ENCODE measurements around the gene PTP4A1. TPM values are rescaled to one million over a fixed set of nuclear protein-coding genes. Genes with fewer than 3 reads are reported as not detected.

Gene PTP4A1
- polyA plus RNA-seq, 1 of the 3 experiments (the other 2 are of a cell fraction), result 12.5 TPM

GRCh38 chr6:63600136-63600535 lies 27.9 kb downstream of the PTP4A1 start:
- H3K9me2 ChIP-seq, result no peaks in the 10 kb centered on the region
- CTCF ChIA-PET, result interaction anchor here (0.7 to 2.8 kb wide), 2 partner anchors 164 to 203 kb away, joined by 3 to 26 read pairs; no protein-coding TSS in a partner anchor
- H3F3A ChIP-seq (replicated peaks; ENCODE audit: insufficient read depth), result no peaks in the 10 kb centered on the region
- 87% methylated on average over 6 of the region's 6 CpGs for WGBS (ENCODE audit: low lambda C conversion rate)
- TF ChIP-seq RFX5 (IDR thresholded peaks at IDR 0.05; ENCODE audit: low read length) (no peak), FOXM1 (IDR thresholded peaks at IDR 0.05; ENCODE audit: low read depth) (no peak), IRF3 (IDR thresholded peaks at IDR 0.05; ENCODE audit: low read depth, low read length) (no peak), TCF12 (IDR thresholded peaks at IDR 0.05) (no peak), MAX (IDR thresholded peaks at IDR 0.05; ENCODE audit: low read depth) (no peak)
- no peaks in the 10 kb centered on the region for H4K20me1 ChIP-seq (ENCODE audit: insufficient read depth)
- no peak overlapping the region for H3K4me2 ChIP-seq
- H3K36me3 ChIP-seq (replicated peaks in 1 of 2; ENCODE audit: control insufficient read depth in 1 of 2, insufficient read depth in 2 of 2, low read length in 1 of 2), result no peaks in the 10 kb centered on the region
- no peaks in the 10 kb centered on the region for H3K79me2 ChIP-seq (ENCODE audit: insufficient read depth)
- no peak overlapping the region for H2AFZ ChIP-seq (ENCODE audit: low read depth)
- no peak overlapping the region for H3K27ac ChIP-seq (ENCODE audit: low read depth in 2 of 2, low read length in 1 of 2)
- no peak overlapping the region for H3K9ac ChIP-seq
- H3K27me3 ChIP-seq (ENCODE audit: insufficient read depth), result no peaks in the 10 kb centered on the region
- no peaks in the 10 kb centered on the region; a peak in 1 of 4 replicates for H3K4me1 ChIP-seq (ENCODE audit: control insufficient read depth in 1 of 2, insufficient read depth in 2 of 2, low read depth in 1 of 2, low read length in 1 of 2)
- H3K4me3 ChIP-seq (ENCODE audit: low read depth in 2 of 2, low read length in 1 of 2), result no peak overlapping the region
- no peak for DNase-seq
- H3K9me3 ChIP-seq, result no peaks in the 10 kb centered on the region
- POLR2A ChIA-PET, result interaction anchor here (1.4 kb wide), 1 partner anchor 35 kb away, joined by 3 read pairs; the partner anchor contains the start of gene PHF3

GRCh38 chr6:63609231-63609630 lies 37.0 kb downstream of the PTP4A1 start:
- no peaks in the 10 kb centered on the region for H3K9me3 ChIP-seq
- H3K4me1 ChIP-seq (ENCODE audit: control insufficient read depth in 1 of 2, insufficient read depth in 2 of 2, low read depth in 1 of 2, low read length in 1 of 2), result no peaks in the 10 kb centered on the region
- H3K27me3 ChIP-seq (ENCODE audit: insufficient read depth), result no peaks in the 10 kb centered on the region
- DNase-seq, result no peak
- H3K27ac ChIP-seq (ENCODE audit: low read depth in 2 of 2, low read length in 1 of 2), result no peak overlapping the region
- no peaks in the 10 kb centered on the region for H3F3A ChIP-seq (replicated peaks; ENCODE audit: insufficient read depth)
- 0 out of 2 replicates have a peak, but pooled peaks cover 3% of the 10 kb centered on the region for H3K9me2 ChIP-seq
- no peaks in the 10 kb centered on the region for H3K36me3 ChIP-seq (replicated peaks in 1 of 2; ENCODE audit: control insufficient read depth in 1 of 2, insufficient read depth in 2 of 2, low read length in 1 of 2)
- no peak overlapping the region for H2AFZ ChIP-seq (ENCODE audit: low read depth)
- no peak overlapping the region for H3K9ac ChIP-seq
- ChIA-PET CTCF (interaction anchor here (4.1 kb wide), 1 partner anchor 11 kb away, joined by 25 read pairs; no protein-coding TSS in a partner anchor), POLR2A (no interaction called here)
- 79% methylated on average over 1 of the region's 1 CpG for WGBS (ENCODE audit: low lambda C conversion rate)
- H3K79me2 ChIP-seq (ENCODE audit: insufficient read depth), result no peaks in the 10 kb centered on the region
- no peak overlapping the region for H3K4me2 ChIP-seq
- no peaks in the 10 kb centered on the region for H4K20me1 ChIP-seq (ENCODE audit: insufficient read depth)
- TF ChIP-seq MEF2A (IDR thresholded peaks at IDR 0.05; ENCODE audit: borderline replicate concordance, low read depth) (no peak), EZH2phosphoT487 (IDR thresholded peaks at IDR 0.05; ENCODE audit: borderline replicate concordance, low read depth) (no peak)
- no peak overlapping the region for H3K4me3 ChIP-seq (ENCODE audit: low read depth in 2 of 2, low read length in 1 of 2)

DNA sequence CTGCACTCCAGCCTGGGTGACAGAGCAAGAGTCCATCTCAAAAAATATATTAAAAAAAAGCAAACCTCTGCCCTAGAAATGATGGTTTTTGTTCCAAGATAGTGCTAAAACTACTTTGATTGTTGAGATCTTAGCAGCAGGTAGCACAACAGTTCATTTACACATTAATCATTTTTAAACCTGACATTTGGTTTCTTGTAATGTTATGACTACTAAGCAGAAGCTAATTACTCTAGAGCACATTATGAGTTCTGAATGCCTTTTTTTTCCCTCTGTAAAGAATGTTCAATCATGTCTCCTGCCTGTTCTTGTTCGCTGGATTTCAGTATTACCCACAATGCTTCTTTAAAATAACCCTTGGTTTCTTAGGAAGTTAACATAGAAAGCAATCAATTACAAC lies 38.7 kb downstream of the PTP4A1 start:
- no peaks in the 10 kb centered on the region for H3K27me3 ChIP-seq (ENCODE audit: insufficient read depth)
- no peaks in the 10 kb centered on the region for H3K79me2 ChIP-seq (ENCODE audit: insufficient read depth)
- no peak overlapping the region for H3K27ac ChIP-seq (ENCODE audit: low read depth in 2 of 2, low read length in 1 of 2)
- no peaks in the 10 kb centered on the region for H3K36me3 ChIP-seq (replicated peaks in 1 of 2; ENCODE audit: control insufficient read depth in 1 of 2, insufficient read depth in 2 of 2, low read length in 1 of 2)
- no peaks in the 10 kb centered on the region for H3F3A ChIP-seq (replicated peaks; ENCODE audit: insufficient read depth)
- 48% methylated on average over 1 of the region's 1 CpG for WGBS (ENCODE audit: low lambda C conversion rate)
- H3K9ac ChIP-seq, result no peak overlapping the region
- H3K4me2 ChIP-seq, result no peak overlapping the region
- H3K4me3 ChIP-seq (ENCODE audit: low read depth in 2 of 2, low read length in 1 of 2), result no peak overlapping the region
- DNase-seq, result no peak
- CTCF ChIA-PET, result interaction anchor here (4.1 kb wide), 1 partner anchor 12 kb away, joined by 25 read pairs; no protein-coding TSS in a partner anchor
- H3K9me3 ChIP-seq, result no peaks in the 10 kb centered on the region
- POLR2A ChIA-PET, result no interaction called here
- H2AFZ ChIP-seq (ENCODE audit: low read depth), result no peak overlapping the region
- no peaks in the 10 kb centered on the region for H4K20me1 ChIP-seq (ENCODE audit: insufficient read depth)
- H3K4me1 ChIP-seq (ENCODE audit: control insufficient read depth in 1 of 2, insufficient read depth in 2 of 2, low read depth in 1 of 2, low read length in 1 of 2), result no peaks in the 10 kb centered on the region
- 0 out of 2 replicates have a peak, but pooled peaks cover 1% of the 10 kb centered on the region for H3K9me2 ChIP-seq
- TF ChIP-seq FOXJ3 (CRISPR knock-in tag; IDR thresholded peaks at IDR 0.05) (no peak), CHD2 (IDR thresholded peaks at IDR 0.05; ENCODE audit: low read length, partially characterized antibody) (no peak), TEAD4 (IDR thresholded peaks at IDR 0.05; ENCODE audit: borderline replicate concordance, insufficient read depth) (no peak)

Measured in SK-N-SH (cell line).